ENCODE data around the gene GOLGA7B. TPM values are rescaled to one million over a fixed set of nuclear protein-coding genes. Genes with fewer than 3 reads are reported as not detected.

The GOLGA7B gene
- total RNA-seq, 6 donors from 2014 or later = 1.0 to 2.6 (median 1.1) TPM

DNA sequence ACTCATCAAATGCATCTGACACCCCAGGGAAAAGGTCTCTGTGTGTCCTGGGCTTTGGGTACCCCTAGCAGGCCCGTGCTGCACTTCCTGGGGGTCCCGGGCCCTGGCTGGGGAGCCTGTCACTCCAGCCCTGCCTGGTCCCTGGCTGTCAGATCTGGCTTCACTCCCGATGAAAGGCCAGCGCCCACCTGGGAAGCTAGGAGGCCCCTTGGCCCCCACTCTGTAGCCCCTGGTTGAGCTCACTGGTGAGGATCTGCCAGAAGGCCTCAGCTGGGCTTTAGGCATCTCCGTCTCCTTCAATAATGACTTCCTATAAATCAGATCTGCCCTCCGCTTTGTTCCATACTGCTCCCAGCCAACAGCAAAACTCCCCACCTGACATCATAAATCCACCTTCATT lies 64.0 kb downstream of the GOLGA7B start:
- WGBS, 2 donors = 81 to 87% methylated on average over 6 of the region's 6 CpGs
- no peak overlapping the region for H3K4me3 ChIP-seq
- peak in 1 of 2 donors; percentile 54 for DNase-seq
- no peaks in the 10 kb centered on the region for H3K27me3 ChIP-seq
- no peak overlapping the region for H3K27ac ChIP-seq
- no peaks in the 10 kb centered on the region for H3K9me3 ChIP-seq
- no peak for ATAC-seq (ENCODE audit: low FRiP score in 2 of 2)
- no peaks in the 10 kb centered on the region for H3K36me3 ChIP-seq
- TF ChIP-seq EP300 (IDR thresholded peaks at IDR 0.05) (no peak), POLR2AphosphoS5 (IDR thresholded peaks at IDR 0.05) (no peak), POLR2A (IDR thresholded peaks at IDR 0.05) (no peak)
- TF ChIP-seq, protein P1, sequence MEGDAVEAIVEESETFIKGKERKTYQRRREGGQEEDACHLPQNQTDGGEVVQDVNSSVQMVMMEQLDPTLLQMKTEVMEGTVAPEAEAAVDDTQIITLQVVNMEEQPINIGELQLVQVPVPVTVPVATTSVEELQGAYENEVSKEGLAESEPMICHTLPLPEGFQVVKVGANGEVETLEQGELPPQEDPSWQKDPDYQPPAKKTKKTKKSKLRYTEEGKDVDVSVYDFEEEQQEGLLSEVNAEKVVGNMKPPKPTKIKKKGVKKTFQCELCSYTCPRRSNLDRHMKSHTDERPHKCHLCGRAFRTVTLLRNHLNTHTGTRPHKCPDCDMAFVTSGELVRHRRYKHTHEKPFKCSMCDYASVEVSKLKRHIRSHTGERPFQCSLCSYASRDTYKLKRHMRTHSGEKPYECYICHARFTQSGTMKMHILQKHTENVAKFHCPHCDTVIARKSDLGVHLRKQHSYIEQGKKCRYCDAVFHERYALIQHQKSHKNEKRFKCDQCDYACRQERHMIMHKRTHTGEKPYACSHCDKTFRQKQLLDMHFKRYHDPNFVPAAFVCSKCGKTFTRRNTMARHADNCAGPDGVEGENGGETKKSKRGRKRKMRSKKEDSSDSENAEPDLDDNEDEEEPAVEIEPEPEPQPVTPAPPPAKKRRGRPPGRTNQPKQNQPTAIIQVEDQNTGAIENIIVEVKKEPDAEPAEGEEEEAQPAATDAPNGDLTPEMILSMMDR (IDR thresholded peaks at IDR 0.05) = no peak
- H3K4me1 ChIP-seq = peaks cover 0 to 41% (median 18%) of the 10 kb centered on the region in 4 donors

DNA sequence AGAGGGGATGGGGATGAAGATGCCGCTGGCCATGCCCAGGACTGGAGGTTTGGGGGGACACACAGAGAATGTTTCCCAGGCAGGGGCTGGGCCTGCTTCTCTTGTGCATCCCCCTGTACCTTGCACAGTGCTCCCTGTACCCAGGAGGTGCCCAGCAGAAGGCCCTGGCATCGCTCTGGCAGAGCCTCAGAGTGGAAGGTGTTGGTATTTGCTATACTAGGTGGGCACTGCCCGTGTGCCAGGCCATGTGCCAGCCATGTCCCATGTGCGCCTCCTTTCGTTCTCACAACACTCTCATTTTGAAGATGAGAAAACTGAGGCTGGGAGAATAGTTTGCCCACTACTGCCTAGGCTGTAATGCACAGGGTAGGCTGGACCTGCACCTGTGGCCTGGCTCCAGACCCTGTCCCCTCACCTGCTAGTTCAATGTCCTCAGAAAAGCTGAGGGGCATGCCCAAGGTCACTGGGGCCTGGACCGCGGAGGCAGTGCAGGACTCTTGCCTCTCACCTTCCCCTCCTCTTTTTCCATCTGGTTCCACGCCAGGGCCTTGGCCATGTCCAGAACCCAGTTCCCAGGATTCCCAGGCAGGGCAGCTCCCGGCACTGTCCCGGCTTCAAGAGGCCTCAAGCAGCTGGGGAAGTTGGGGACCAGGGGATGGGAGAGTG lies 64.7 kb downstream of the GOLGA7B start:
- ATAC-seq (ENCODE audit: low FRiP score in 2 of 2) (peak in 1 of 2 donors; percentile 25), DNase-seq (no peak)
- Histone ChIP-seq H3K4me1 (peaks cover 0 to 40% (median 18%) of the 10 kb centered on the region in 4 donors), H3K36me3 (no peaks in the 10 kb centered on the region), H3K4me3 (no peak overlapping the region), H3K27ac (no peak overlapping the region), H3K27me3 (no peaks in the 10 kb centered on the region), H3K9me3 (no peaks in the 10 kb centered on the region)
- no peak for TF ChIP-seq POLR2AphosphoS5 (IDR thresholded peaks at IDR 0.05)
- no peak for TF ChIP-seq EP300 (IDR thresholded peaks at IDR 0.05)
- TF ChIP-seq, protein P1 (IDR thresholded peaks at IDR 0.05) = no peak
- TF ChIP-seq POLR2A (IDR thresholded peaks at IDR 0.05) = no peak
- WGBS, 2 donors = 41 to 45% methylated on average over 9 to 10 of the region's 10 CpGs

DNA sequence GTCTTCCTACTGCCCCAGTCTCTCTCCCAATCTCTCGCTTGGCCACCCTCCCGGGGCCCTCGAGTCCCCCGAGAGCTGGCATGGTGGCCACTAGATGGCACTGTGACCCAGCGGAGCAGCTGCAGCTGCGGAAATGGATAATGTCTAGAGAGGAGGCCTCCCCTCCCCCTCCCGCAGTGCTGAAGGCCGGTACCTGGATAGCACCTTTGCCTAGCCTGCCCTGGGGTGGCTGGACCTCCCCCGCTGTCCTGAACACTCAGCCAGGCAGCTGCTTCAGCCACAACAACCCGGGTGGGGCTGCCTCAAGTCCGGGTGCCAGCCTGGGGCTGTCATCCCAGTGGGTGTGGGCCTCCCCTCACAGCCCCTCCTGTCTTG lies 65.2 kb downstream of the GOLGA7B start:
- peaks cover 0 to 35% (median 18%) of the 10 kb centered on the region in 4 donors for H3K4me1 ChIP-seq
- no peaks in the 10 kb centered on the region for H3K27me3 ChIP-seq
- no peak overlapping the region for H3K27ac ChIP-seq
- ATAC-seq (ENCODE audit: low FRiP score in 2 of 2) (peak; percentile 74 to 82), DNase-seq (peak; percentile 85 to 87)
- no peak overlapping the region for H3K4me3 ChIP-seq
- WGBS, 2 donors = 2 to 7% methylated on average over 9 to 11 of the region's 11 CpGs
- TF ChIP-seq POLR2AphosphoS5 (IDR thresholded peaks at IDR 0.05) (no peak), EP300 (IDR thresholded peaks at IDR 0.05) (no peak), POLR2A (IDR thresholded peaks at IDR 0.05) (no peak)
- TF ChIP-seq, protein P1 (IDR thresholded peaks at IDR 0.05) = peak; percentile 72 to 91 (median 82)
- H3K36me3 ChIP-seq = no peaks in the 10 kb centered on the region
- no peaks in the 10 kb centered on the region for H3K9me3 ChIP-seq

DNA sequence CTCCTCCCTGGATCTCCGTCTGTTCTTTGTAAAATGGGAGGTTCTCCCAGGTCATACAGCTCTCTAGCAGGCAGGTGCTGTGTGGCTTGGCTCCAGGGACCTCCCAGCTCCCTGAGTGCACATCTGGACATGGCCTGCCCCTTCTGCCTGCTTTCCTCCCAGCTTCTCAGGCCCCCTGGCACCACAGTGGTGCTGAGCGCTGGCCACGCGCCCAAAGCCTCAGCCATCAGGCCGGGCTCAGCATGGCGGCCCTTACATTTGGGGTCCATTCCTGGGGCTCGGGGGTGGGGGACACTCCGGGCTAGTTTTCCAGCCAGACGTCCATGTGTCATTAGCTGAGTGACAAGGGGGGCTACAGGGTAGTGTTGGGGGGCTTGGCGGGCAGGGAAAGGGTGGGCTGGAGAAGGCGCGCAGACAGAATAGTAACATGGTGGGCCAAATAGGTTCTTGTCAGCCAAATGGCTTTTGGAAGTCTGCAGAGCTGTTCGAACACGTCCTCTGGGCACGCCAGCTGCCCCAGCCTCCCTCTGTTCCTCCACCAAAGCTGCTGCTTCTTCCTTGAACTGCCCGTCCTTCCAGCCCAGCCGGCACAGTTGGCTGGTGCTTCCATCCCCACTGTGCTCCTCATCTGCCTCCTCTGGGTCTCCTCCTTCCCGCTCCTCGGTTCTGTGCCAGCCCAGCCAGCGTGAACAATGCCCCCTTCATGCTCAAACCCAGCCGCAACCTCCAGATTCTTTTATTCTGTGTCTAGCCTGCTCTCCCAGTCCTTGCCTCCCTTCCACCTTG lies 65.9 kb downstream of the GOLGA7B start:
- Histone ChIP-seq H3K36me3 (no peaks in the 10 kb centered on the region), H3K4me3 (no peak overlapping the region), H3K27me3 (no peaks in the 10 kb centered on the region), H3K9me3 (no peaks in the 10 kb centered on the region), H3K4me1 (peaks cover 0 to 29% (median 17%) of the 10 kb centered on the region in 4 donors), H3K27ac (no peak overlapping the region)
- WGBS, 2 donors = 75 to 77% methylated on average over 19 to 21 of the region's 21 CpGs
- no peak for ATAC-seq (ENCODE audit: low FRiP score in 2 of 2)
- peak in 1 of 2 donors; percentile 56 for DNase-seq
- TF ChIP-seq EP300 (IDR thresholded peaks at IDR 0.05) (no peak), POLR2A (IDR thresholded peaks at IDR 0.05) (no peak), POLR2AphosphoS5 (IDR thresholded peaks at IDR 0.05) (no peak)
- TF ChIP-seq, protein P1 (IDR thresholded peaks at IDR 0.05) = no peak

Measured in upper lobe of left lung (tissue), 6 donors.